Urothelium cell line (cell line): ENCODE data around the gene PPP4R2.
"Not testable (repeated sequence)": the region's sequence is repeated elsewhere in the genome, so short reads cannot be mapped to it uniquely, and the experiment has no call there.

Experiments used
- DNase-seq: peaks from one replicate; pipeline ENCODE4 v3.0.0; 2011; ENCODE audit warnings: low spot score, mixed read lengths
- FAIRE-seq: peaks from 2 replicates; lab custom pipeline; 2011; peaks lifted over from hg19 to GRCh38; lab: Jason Lieb, UNC

PPP4R2 gene

DNA sequence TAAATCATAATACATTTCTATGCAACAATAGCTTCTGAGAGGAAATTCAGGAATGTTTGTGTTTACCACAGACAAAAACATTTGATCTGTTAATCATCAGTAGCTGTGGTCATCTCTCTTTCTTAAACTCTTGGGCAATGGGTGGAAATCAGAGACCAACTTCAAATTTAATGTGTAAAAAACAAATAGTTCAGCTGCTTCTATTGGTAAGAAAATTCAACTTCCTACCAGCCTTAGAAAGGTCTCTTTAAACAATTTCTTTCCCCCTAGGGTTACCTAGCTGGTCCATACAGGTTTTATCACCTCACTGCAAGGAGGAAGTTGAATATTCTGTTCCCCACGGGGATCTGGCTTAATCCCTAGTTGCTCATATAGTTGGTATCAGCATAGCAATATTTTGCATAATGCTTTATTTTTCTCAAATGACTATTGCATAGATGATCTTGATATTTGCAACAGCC, 20.3 kb upstream of the PPP4R2 start:
- DNase-seq = no peak
- no peak for FAIRE-seq

DNA sequence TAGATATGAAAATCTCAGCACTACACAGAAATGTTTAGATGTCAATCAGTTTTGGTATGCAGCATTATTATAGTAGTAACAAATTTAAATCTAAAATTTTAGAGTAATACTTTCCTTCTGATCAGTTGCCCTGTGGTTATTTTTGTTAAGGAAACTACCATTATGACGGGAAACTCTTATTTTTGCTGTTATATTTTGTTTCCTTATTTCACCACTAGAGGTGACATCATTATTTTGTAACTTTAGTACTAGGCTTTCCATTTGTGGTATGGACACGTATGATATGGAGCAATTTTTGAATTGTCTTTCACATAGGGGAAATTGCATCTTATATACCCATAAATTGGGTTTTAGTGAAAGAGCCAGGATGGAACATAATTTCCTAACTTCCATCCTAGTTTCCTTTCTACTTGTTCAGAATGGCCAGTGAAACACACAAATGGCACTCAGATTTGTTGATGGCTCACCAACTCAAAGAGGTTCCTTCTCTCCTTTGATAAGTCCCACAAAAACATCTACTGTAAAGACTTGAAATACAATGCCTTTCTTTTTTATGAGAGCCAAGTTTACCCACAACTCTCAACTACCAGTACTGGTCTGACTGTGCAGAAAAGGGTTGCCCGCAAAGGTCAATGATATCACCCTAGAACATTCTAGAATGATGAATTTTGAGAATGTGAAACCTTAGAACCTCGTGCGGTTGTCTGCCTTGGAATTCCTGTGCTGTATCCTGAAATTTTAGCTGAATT, 19.4 kb upstream of the PPP4R2 start:
- DNase-seq (no peak), FAIRE-seq (no peak)

DNA sequence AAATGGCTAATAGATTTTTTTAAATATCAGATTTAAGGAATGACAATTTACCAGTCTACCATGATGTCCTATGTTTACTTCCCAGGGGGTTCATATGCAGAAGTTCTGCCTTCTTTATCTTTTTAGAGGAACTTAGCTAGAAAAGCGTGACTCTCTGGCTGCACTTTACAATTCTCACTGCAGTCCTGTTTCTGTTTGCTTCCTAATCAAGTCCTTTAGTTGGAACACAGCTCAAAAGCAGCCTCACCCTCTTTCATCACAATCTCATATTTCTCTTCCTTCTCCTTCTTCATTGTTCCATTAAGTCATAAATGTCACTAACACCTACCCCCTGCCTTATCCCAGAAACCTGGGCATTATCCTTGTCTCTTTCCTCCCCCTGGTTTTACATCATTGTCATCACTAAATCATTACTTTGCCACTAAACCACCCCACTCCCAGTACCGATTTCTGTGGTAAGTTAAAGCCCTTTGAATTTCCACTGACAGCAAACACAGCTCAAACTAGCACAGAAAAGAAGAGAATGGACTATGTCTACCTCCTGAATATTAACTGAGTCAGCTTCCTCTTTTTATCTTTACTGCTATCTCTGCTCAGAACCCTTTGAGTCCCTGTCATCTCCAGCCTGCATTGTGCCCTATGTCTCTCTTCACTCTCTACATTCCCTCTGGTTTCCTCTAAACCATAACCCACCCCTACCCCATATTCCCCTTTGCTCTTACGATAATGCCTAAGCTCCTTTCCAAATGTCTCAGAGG, 13.8 kb upstream of the PPP4R2 start:
- no peak for FAIRE-seq
- DNase-seq = no peak

DNA sequence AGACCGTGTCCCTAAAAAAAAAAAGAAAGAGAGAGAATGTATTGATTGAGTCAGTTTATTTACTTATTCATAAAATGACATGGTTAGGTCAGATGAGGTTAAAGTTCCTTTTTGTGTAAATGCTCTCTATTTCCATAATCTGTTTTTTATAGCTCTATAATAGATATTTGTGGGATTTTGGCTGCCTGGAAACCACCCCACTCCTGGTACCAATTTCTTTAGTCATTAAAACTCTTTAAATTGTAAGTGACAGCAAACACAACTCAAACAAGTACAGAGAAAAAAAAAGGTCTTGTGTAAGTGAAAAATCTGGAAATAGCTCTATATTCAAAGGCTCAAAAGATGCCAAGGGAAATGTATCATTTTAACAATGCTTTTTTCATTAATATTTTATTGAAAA, 11.0 kb upstream of the PPP4R2 start:
- no peak for FAIRE-seq
- no peak for DNase-seq

DNA sequence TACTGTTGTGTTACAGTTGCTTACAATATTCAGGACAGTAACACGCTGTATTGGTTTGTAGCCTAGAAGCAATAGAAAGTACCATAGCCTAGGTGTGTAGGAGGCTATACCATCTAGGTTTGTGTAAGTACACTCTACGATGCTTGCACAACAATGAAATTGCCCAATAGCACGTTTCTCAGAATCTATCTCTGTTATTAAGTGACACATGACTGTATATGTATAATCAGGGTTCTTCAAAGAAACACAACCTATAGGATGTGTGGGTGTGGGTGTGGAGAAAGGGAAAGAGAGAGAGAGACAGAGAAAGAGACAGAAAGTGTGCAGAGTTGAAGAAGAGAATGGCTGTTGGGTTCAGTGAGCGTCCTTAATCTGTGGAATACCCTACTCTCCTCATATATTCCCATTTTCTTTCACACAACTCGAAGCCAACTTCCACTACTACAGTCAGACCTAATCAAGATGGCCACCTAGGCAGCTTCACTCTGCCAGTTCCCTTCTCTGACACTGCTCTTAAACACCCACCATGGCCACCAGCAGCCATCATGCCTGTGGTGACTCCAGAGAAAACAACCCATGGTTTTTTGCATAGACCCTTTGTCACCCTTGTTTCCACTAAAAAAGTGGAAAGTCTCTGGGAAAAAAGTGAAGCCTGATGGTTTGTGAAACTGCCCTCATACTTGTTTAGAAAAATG, 5.8 kb upstream of the PPP4R2 start:
- DNase-seq (no peak), FAIRE-seq (no peak)

DNA sequence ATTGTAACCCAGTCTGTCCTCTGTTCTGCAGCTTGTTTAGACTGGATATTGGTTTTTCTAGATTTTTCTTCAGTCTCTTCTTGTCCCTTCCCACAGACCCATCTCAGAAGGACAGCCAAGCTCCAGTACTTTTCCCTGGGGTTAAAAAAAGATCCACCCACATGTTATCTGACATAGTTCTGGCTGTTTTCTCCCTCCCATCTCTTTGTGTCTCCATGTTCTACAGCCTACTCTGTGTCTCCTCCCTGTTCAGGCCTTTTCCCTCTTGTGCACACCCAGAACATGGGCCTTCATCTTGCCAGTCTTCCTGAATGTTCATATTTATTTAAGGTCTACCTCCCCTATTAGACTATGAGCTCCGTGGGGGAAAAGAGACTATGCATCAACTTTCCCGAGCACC, 5.1 kb upstream of the PPP4R2 start:
- DNase-seq (no peak), FAIRE-seq (no peak)

DNA sequence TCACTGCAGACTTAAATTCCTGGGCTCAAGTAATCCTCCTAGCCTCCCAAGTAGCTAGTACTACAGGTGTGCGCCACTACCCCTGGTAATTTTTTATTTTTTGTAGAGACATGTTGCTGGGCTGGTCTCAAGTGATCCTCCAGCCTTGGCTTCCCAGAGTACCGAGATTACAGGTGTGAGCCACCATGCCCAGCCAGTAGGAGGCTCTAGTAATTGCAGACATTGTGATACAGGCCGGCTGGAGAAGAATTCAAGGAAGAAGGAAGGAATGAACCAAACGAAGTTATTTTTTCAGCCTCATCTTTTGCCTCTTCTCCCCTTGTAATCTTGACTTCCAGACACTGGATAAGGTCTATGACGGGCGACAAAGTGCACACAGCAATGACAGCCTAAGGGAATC, 3.2 kb upstream of the PPP4R2 start:
- FAIRE-seq (no peak), DNase-seq (no peak)

DNA sequence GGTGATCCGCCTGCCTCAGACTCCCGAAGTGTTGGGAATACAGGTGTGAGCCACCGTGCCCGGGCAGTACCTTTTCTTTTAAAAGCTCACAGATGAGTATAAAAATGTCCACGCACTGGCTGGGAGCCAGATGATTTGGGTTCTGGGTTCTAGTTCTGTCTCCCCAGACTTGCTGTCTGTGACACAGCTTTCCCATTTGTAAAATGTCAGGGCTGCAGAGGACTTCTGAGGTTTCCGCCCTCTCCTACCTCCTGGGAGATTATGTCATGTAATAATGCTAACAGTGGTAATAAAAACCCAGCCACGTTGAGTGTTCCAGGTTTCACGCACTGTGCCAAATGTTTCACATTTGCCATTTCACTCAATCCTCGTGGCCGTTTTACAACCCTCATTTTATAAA, 1.3 kb upstream of the PPP4R2 start:
- FAIRE-seq (no peak), DNase-seq (no peak)

DNA sequence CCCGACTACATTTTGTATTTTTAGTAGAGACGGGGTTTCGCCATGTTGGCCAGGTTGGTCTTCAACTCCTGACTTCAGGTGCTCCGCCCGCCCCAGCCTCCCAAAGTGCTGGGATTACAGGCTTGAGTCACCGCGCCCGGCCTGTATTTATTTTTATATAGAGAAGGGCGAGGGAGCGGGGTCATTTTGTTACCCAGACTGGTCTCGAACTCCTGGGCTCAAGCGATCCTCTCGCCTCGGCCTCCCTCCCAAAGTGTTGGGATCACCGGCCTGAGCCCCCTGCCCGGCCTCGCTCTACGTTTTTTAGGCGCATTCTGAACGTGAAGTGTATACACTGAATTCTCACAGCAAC, 514 bp upstream of the PPP4R2 start:
- no peak for DNase-seq
- no peak for FAIRE-seq

DNA sequence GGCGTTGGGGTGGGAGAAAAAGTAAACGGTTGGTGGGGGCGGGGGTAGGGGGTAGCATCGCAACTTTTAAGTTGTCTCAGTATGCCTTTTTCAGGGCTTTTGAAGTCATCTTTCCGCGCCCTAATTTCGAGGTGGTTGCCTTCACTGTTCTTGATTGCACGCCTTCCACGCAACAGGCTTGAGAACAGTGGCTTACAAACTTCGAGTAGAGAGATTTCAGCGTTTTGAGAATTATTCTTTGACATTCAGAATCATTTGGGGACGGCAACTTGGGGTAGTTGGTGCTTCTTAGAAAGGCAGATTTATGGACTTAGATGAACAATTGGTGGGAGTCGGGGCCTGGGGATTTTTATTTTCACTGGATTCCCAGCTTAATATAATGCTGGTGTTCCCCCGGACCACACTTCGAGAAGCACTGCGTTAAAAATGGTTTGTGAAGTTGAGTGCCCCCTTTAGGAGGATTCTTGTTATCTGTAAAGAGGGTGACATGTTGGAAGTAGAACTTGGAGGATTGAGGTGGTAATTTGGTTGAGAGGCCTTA, 880 bp downstream of the PPP4R2 start:
- peak; percentile 40 for DNase-seq

DNA sequence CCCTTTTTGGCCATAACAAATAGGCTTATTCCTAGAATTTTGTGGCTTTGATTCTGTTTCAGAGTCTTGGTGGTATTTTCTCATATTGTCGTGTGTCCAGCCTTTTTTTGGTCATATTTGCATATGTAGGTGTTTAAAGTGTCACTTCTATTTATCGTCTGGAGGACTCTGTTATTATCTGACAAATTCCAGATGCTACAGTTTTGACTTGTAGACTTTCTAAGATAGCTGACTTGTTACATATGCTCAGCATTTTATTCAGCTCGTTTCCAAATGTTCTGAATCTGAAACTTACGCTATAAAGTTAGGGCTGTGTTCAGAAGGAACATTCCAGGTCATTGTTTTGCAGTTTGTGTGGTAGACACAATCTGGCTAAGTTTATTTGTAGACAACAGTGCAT, 1.9 kb downstream of the PPP4R2 start:
- no peak for DNase-seq
- no peak for FAIRE-seq

More for the DNA sequence above, 880 bp downstream of the PPP4R2 start:
- no peak for FAIRE-seq

DNA sequence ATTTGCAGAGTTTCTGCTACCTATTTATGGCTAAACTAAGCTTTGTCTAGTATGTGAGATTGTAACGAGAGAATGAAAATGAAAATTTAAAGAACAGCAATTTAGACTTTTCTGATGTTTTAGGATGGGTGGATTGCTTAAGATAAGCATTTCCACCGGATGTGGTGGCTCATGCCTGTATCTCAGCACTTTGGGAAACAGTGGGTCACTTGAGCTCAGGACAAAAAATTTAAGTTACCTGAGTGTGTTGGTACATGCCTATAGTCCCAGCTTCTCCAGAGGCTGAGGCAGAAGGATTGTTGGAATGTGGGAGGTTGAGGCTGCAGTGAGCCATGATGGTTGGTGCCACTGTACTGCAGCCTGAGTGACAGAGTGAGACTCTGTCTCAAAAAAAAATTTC, 3.3 kb downstream of the PPP4R2 start:
- FAIRE-seq (no peak), DNase-seq (no peak)

DNA sequence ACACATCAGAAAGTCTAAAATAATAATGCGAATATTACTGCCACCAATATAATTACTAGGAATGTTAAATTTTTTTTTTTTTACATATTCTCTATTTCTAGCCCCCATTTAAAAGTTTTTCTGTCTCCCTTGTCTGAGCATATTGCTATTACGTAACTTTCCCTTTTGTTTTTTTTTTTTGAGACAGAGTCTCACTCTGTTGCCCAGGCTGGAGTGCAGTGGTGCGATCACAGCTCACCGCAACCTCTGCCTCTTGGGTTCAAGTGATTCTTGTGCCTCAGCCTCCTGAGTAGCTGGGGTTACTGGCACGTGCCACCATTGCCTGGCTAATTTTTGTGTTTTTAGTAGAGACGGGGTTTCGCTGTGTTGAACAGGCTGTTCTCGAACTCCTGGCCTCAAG, 6.4 kb downstream of the PPP4R2 start:
- FAIRE-seq, DNase-seq: not testable (repeated sequence)

DNA sequence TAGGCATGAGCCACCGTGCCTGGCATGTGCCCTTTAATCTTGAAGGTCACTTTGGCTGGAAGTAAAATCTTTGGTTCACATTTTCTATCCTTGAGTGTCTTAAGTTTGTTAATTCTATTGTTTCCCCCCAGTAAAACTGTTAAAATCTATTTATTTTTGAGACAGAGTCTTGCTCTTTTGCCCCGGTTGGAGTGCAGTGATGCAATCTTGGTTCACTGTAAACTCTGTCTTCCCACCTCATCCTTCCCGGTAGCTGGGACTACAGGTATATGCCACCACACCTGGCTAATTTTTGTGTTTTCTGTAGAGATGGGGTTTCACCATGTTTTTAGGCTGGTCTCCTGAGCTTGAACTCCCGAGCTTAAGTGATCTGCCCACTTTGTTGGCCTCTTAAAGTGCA, 7.7 kb downstream of the PPP4R2 start:
- DNase-seq (no peak), FAIRE-seq (no peak)

DNA sequence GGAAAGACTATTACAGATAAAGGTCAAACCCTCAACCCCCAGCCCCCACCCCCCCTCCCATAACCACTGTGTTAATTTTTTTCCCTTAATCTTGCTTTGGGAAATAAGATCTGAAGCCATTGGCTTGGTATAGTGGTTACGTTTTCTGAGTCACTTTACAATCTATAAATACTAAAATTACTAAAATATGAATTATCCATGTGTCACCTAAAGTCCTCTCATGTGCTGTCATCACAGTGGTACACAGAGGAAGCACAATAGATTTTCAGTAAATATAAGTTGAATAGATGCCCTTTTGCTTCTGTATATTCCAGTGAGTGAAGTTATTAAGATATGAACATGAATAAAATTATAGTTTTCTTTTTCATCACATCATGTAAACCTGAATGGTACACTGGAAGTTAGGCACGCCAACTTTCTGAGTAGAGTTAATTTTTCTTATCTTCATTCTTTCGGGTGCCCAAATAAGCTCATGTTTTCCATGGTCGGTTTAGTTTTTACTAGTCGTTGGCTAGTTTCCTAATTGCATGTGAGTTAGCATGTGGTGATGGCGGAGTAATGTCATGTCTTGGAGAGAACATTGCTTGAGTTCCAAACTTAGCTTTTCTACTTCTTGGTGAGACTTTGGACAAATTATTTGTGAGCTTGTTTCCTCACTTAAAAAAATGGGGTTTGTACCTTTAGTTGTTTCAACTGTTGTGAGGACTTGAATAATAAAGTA, 11.5 kb downstream of the PPP4R2 start:
- FAIRE-seq = no peak
- DNase-seq = no peak

DNA sequence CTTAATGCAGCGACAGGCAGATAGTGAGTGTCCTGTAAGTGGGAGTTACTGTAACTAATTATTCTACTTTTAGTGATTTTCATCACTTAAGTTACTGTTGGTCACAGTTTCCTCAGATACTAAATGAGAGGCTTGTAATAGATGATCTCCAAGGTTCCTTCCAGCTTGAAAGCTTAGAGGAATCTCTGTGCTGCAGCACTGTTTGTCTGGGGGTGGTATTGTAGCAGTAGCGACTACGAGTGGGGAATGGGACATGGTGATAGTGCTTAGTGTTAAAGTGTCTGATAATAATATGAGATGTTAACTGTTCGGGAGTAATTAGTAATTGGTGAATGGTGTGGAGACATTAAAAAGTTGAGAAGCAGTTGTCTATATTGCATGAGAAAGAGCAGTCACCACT, 12.4 kb downstream of the PPP4R2 start:
- no peak for DNase-seq
- FAIRE-seq = no peak

DNA sequence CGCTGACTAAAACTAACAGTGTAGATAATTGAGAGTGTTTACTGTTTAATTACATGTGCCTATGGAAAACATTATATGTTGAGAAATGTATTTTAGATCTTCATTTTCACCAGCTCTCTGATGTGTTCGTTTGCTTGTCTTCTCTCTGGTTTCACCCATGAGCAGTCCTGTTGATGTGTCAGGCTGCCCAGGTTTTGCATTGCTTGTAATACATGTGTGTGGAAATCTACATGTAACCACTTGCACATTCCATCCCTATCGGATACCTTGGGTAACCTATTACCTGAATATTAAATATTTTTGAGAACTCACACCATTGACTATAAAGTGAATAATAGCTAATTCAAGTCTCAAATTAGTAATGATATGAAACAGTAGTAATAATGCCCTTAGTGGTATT, 13.1 kb downstream of the PPP4R2 start:
- DNase-seq = no peak
- no peak for FAIRE-seq

DNA sequence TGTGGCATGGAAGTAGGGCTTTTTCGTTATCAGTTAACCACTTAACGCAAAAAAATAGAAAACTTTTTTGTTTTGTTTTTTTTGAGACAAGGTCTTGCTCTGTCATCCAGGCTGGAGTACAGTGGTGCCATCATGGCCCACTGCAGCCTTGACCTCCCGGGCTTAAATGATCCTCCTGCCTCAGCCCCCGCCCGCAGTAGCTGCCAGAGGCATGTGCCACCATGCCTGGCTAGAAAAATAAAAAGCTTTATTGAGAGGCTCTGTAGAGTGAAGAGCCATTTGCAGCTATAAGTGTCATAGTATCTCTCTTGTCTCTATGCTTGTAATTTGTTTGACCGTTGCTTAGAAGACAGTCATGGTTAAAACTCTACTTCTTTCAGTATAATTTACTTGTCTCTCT, 13.5 kb downstream of the PPP4R2 start:
- no peak for FAIRE-seq

DNA sequence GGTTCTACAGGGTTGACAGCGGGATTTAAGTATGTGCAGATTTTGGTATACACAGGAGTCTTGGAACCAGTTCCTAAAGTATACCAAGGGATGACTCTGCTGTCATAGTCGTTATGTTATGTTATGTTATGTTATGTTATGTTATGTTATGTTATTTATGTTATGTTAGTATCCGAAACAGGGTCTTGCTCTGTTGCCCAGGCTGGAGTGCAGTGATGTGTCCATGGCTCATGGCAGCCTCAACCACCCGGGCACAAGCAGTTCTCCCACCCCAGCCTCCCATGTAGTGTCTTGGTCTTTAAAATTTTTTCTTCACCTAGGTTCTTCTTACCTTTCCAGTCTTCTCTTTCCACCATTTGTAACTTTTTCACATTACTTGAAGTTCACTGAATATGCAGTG, 21.7 kb downstream of the PPP4R2 start:
- no peak for DNase-seq
- FAIRE-seq = no peak

More for the DNA sequence above, 13.5 kb downstream of the PPP4R2 start:
- no peak for DNase-seq

DNA sequence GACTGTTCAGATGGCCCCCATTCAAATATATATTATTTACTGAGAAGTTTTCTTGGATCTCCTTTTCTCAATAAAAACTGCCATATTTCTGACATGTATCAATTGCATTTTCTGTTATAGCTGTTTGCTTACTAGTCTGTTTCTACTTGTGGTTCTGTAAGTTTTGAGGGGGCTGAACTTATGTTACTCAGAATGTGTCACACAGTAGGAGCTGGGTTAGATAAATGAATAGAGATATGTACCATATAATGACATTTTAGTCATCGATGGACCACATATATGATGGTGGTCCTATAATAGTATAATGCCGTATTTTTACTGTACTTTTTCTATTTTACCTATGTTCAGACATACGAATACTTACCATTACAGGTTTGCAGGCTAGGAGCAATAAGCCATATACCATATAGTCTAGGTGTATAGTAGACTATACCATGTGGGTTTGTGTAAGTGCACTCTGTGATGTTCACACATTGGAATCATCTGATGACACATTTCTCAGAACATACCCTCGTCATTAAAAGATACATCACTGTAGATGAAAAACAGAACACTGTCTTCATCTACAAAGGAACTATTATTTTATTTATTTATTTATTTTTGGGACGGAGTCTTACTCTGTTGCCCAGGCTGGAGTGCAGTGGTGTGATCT, 22.3 kb downstream of the PPP4R2 start:
- no peak for FAIRE-seq
- DNase-seq = no peak
